ENCODE measurements around the gene POLR2B. TPM values are rescaled to one million over a fixed set of nuclear protein-coding genes. Genes with fewer than 3 reads are reported as not detected.

The POLR2B gene
- total and polyA plus RNA-seq, 2 of the 4 experiments (the other 2 are of a cell fraction) = 74.0 to 106 TPM

DNA sequence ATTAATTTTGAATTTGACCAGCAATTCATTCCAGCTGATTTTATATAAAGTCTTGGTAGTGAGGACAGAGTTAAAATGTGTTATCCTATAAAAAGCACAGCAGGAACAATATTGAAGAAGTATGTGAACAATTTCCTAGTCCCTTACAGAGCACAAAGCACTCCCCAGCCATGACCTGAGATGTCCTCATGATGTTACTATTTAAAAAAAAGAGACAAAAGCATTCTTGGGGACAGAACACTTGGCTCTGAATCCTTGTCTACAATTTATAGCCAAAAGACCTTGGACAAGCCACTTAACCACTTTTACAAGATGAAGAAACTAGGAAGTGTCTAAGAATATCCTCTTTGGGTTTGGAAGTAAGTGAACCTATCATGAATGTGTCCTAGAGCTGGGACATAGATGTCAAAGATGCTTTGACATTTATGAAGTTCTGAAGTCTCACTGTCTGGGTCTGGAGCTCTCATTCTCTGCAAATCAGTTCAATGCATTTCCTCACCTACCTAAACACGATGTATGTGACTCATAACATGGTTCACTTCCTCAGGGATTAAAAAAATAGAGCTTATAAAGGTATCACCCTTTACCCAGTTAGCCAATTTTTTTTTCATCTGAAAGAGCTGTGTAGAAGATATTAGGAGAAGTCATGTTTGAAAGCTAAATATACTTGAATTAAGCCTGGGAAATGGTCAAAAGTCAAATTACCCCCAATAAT is 70.1 kb downstream of the POLR2B start:
- CTCF ChIA-PET = no interaction called here
- intact Hi-C loops (cut with micrococcal nuclease) (no loop called here), dilution Hi-C loops (cut with HindIII; ENCODE audit: low sequenced_read_pairs, unreplicated experiment) (no loop called here), in situ Hi-C loops (cut with MboI; ENCODE audit: low sequenced_read_pairs) (loop anchor here (25.0 kb wide), 1 partner anchor 389 kb away; no protein-coding TSS in a partner anchor)
- H2AK5ac ChIP-seq (ENCODE audit: low read depth, low read length) = peak overlapping the region; percentile 56; the same call in 1 of the 2 replicates
- H3K4ac ChIP-seq (ENCODE audit: low read depth, low read length) = peak overlapping the region; percentile 80; the same call in 1 of the 2 replicates
- H2BK20ac ChIP-seq (ENCODE audit: low read depth, low read length) = peak overlapping the region; percentile 90
- H2BK15ac ChIP-seq (ENCODE audit: low read depth, low read length) = peak overlapping the region; percentile 55; the same call in 1 of the 3 replicates
- peaks cover 4% of the 10 kb centered on the region; the same call in 1 of the 2 replicates for H3K36me3 ChIP-seq (ENCODE audit: control insufficient read depth, insufficient read depth, low read length)
- H2AFZ ChIP-seq (replicated peaks; ENCODE audit: low read length, poor library complexity) = no peak overlapping the region
- H4K5ac ChIP-seq (ENCODE audit: low read depth, low read length) = peak overlapping the region; percentile 70; the same call in 1 of the 2 replicates
- 0 out of 2 replicates have a peak, but pooled peaks cover 2% of the 10 kb centered on the region for H3K9me3 ChIP-seq (ENCODE audit: control insufficient read depth, insufficient read depth, low read length)
- H4K91ac ChIP-seq (ENCODE audit: insufficient read depth, low read depth, low read length) = peak overlapping the region; percentile 48
- H2AK9ac ChIP-seq (replicated peaks; ENCODE audit: low read depth, low read length, poor library complexity) = no peak overlapping the region
- no peak overlapping the region for H3K9ac ChIP-seq (ENCODE audit: low read depth, low read length)
- no peaks in the 10 kb centered on the region for H4K20me1 ChIP-seq (ENCODE audit: insufficient read depth, low read length)
- POLR2A ChIA-PET (ENCODE audit: unreplicated experiment) = no interaction called here
- H3K4me1 ChIP-seq (ENCODE audit: control insufficient read depth, insufficient read depth, low read length) = peaks cover 22% of the 10 kb centered on the region
- peak overlapping the region; percentile 75 for H2BK120ac ChIP-seq (ENCODE audit: low read depth, low read length)
- peak overlapping the region; percentile 76 for H3K14ac ChIP-seq (replicated peaks; ENCODE audit: low read depth, low read length)
- ATAC-seq (ENCODE audit: low read depth) = no peak
- no CpG with 5 or more reads among the region's 1 CpG for WGBS, 2 experiments (ENCODE audit: extremely low coverage in 2 of 2, insufficient read length in 1 of 2)
- H3K27ac ChIP-seq (ENCODE audit: insufficient read depth, low read length) = no peak overlapping the region
- no peaks in the 10 kb centered on the region for H3K27me3 ChIP-seq (ENCODE audit: control insufficient read depth, insufficient read depth, low read length)
- no peak overlapping the region for H3K4me3 ChIP-seq (ENCODE audit: insufficient read depth, low read depth, low read length)
- peak overlapping the region; percentile 79 for H2BK5ac ChIP-seq (ENCODE audit: low read depth, low read length, poor library complexity, severe bottlenecking)
- no peak overlapping the region for H3K56ac ChIP-seq (ENCODE audit: extremely low read depth, insufficient read depth, low read length)
- H3K9me1 ChIP-seq (ENCODE audit: insufficient read depth, low read length) = peaks cover 23% of the 10 kb centered on the region
- H3K23ac ChIP-seq (ENCODE audit: low read depth, low read length) = peak overlapping the region; percentile 89; the same call in 1 of the 2 replicates
- no peak for TF ChIP-seq ELK1 (IDR thresholded peaks at IDR 0.05; ENCODE audit: borderline replicate concordance, low read depth, low read length)
- no peak for TF ChIP-seq NFE2L2 (IDR thresholded peaks at IDR 0.05; ENCODE audit: low read depth, low read length)
- TF ChIP-seq CEBPB (IDR thresholded peaks at IDR 0.05; ENCODE audit: low read depth, low read length) = no peak
- peak overlapping the region; percentile 42; the same call in 1 of the 2 replicates for H3K4me2 ChIP-seq (ENCODE audit: low read depth, low read length)
- H4K8ac ChIP-seq (ENCODE audit: low read depth in 2 of 2, low read length in 2 of 2) = peak overlapping the region in 1 of 2 experiments; percentile 41; a peak in 2 of 4 replicates
- H3K79me1 ChIP-seq (ENCODE audit: low read depth in 1 of 2, low read length in 2 of 2) = peaks cover 23 to 74% of the 10 kb centered on the region in 2 experiments
- BruUV-seq (replicated peaks) = no TSS peak
- peak; percentile 43 for DNase-seq
- peak overlapping the region; percentile 82; the same call in 1 of the 2 replicates for H3K18ac ChIP-seq (ENCODE audit: low read depth, low read length)

All from IMR-90 (cell line).